Activated gamma-delta T cell treated with anti-CD3 and anti-CD28 coated beads, Interleukin-2, amount 50 U/mL, for 16 hours (primary cell): ENCODE data around the gene FAM168B.
"Not testable (repeated sequence)": the region's sequence is repeated elsewhere in the genome, so short reads cannot be mapped to it uniquely, and the experiment has no call there.

Source experiments
- DNase-seq: peaks from one replicate; pipeline ENCODE4 v3.0.0-alpha.2; 2020; ENCODE audit warnings: low read depth

Gene FAM168B, protein sequence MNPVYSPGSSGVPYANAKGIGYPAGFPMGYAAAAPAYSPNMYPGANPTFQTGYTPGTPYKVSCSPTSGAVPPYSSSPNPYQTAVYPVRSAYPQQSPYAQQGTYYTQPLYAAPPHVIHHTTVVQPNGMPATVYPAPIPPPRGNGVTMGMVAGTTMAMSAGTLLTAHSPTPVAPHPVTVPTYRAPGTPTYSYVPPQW

DNA sequence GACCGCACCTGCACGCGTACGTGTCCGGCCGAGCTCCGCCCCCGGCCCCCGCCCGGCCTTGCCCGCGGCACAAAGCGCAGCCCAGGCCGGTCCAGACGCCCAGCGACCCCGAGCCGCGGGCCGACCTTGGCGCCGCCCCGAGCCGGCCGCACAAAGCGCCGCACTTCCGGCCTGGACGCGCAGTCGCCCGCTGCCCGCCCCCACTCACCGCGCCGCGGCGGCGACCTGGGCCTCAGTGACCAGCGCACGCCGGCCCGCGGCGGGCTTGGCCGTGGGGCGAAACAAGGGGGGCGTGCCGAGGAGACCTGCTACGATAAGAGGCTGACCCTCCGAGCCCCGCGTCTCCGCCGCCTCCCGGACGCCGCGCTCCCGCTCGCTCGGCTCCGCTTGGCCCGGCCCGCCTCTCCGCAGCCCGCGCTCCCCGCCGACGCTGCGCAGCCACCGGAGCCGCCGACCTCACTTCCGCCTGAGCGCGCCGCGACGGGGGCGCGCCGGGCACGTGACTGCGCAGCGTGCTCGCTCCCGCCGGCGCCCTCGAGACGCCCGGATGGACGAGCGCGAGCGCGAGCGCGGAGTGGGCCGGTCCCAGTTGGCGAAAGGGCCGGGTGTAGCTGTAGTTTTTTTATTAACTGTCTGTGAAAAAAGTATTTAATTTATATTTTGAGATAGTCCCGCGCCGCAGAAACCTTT lies at the start of gene FAM168B:
FAM168B (minus strand) TSS at position 455 of the 690 bp plus-strand sequence. CDS start 10,814 bp downstream, outside the sequence.
- DNase-seq, result peak; percentile 79

- DNase-seq, result no peak
Observed at GRCh38 chr2:131142849-131143248, 49.6 kb upstream of the FAM168B start.

GRCh38 chr2:131140581-131140980 lies 47.3 kb upstream of the FAM168B start:
- DNase-seq, result no peak

DNA sequence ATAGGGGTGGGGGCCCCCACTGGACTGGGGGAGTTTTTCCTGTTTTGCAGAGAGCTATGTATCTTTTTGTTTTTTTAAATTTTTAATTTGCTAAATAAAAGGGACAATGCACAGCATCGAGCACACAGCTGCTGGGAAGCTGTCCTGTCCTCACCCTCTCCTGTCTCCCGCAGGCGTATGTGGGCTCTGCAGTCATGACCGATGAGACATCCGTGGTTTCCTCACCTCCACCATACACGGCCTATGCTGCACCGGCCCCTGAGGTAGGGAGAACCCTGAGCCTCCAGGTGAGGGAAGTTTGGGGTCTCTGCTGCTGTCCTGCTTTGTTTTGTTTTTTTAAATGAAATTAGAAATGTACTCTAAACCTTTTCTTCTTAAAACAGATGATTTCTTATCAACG lies 39.5 kb upstream of the FAM168B start:
- DNase-seq, result no peak

DNA sequence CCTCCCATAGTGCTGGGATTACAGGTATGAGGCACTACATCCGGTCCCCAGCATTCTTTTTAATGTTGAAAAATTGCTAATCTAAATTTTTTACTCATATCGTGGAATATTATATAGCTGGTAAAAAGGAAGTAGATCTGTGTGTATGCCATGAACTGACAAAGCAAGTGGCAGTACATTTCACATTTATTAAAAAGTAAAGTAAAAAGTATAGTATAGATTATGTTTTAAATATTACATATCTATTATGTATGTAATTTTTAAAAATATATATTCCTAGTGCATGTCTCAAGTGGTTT lies 37.0 kb upstream of the FAM168B start:
- DNase-seq, result no peak

DNA sequence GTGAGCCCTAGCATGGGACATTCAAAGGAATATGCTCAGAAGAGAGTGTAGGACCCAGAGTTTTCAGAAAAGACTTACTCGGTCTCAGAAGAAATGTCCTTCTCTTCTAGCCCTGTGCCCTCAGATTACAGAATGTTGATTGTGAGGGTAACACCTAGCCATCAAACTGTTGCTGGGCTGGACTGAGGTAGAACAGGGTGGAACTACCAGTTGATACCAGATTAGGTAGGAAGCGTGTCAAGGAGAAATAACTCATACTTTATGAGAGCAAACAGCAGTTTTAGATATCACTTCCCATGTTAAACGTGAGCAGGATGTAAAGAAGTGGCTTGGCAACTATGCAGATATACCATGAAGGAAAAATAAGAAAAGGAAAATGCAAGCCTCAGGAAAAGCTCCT lies 34.7 kb upstream of the FAM168B start:
- no peak for DNase-seq

DNA sequence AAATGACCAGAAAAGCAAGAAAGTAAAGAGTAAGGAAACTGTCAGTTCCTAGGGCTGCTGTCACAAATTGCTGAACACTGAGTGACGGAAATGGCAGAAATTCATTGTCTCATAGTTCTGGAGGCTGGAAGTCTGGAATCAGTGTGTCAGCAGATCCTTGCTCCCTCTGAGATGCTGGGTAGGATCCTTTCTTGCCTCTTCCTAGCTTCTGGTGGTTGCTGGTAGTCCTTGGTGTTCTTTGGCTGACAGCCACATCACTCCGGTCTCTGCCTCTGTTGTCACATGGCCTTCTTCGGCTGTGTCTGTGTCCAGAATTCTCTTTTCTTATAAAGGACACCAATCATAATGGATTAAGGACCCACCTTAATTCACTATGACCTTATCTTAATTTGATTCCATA lies 33.8 kb upstream of the FAM168B start:
- no peak for DNase-seq

DNA sequence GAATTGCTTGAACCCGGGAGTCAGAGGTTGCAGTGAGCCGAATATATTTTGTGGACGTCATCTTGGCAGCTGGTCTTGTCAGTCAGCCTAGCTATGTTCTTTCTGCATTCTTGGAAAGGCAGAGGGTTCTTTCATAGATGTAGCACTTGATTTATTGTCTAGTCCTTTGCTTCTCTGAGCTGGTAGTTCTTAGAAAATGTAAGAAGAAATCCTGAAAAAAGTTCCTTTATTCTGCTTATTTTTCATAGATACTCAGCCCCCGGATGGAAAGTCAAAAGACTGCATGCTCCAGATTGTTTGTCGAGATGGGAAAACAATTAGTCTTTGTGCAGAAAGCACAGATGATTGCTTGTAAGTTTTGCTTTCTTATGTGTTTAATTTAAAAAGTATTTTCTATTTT lies 33.2 kb upstream of the FAM168B start:
- DNase-seq, result no peak

GRCh38 chr2:131125195-131125757 lies 32.0 kb upstream of the FAM168B start:
- DNase-seq, result no peak

GRCh38 chr2:131123192-131123591 lies 29.9 kb upstream of the FAM168B start:
- no peak for DNase-seq

DNA sequence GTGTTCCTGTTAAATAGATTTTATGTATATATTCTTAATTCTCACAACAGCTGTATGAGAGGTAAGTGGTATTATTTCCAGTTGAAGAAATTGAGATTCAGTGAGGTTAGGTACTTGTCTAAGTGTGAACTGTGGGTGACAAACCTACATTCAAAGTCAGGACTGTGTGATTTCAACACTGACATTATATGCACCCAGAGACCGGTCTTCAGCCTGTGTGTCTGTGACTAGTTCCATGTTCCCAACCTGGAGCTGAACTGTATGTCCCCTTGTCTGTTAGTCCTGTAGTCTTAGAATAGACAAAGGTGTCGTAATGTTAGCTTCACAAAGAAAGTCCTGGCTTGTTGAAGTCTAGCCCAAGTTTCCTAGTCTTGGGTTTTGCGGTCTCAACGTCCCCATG lies 29.2 kb upstream of the FAM168B start:
- DNase-seq, result no peak

- DNase-seq, result no peak
Observed at GRCh38 chr2:131121464-131121863, 28.2 kb upstream of the FAM168B start.

DNA sequence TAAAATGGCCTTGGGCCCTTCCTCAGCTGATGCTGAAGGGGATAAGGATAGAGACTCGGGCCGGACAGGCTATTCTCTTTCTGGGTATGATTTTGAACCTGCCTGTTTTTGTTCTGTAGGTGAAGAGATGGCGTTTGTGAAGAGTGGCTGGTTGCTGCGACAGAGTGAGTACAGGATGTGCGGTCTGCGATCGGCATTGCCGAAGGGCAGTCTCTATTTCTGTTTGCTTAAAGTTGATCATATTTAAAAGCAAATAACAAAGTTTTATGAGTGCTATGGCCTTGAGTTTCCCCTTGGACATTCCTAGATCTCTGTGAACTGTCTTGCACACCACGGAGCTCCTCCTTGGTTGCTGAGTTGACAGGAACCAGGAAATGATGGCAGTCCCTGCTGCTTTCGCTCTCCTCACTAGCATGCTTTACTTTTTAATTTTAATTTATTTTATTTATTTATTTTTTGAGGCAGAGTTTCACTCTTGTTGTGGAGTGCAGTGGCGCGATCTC lies 27.6 kb upstream of the FAM168B start:
- DNase-seq, result no peak

DNA sequence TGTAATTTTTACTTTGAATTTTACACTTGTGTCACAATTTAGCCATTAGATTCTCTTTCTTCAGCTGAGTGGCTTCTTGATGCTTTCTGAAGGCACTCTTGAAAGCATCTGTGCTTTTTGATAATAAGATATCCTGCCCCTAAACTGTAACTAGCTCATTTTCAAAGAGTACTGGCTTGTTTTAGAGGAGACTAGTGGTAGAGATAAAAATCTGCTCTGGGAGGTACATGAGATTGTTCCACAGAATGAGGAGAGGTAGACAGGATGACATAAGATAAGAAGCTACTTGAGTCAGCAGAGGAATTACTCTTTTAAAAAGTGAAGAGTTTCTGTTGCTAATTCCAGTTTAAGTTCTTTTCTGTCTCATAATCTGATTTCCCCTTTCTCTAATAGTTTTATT lies 22.5 kb upstream of the FAM168B start:
- no peak for DNase-seq

DNA sequence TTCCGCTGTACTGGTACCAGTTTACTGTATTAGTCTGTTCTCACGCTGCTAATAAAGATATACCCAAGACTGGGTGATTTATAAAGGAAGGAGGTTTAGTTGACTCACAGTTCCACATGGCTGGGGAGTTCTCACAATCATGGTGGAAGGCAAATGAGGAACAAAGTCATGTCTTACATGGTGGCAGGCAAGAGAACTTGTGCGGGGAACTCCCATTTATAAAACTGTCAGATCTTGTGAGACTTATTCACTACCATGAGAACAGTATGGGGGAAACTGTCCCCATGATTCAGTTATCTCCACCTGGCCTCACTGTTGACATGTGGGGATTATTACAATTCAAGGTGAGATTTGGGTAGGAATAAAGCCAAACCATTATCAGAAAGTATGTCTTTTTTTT lies 21.7 kb upstream of the FAM168B start:
- not testable (repeated sequence) for DNase-seq

DNA sequence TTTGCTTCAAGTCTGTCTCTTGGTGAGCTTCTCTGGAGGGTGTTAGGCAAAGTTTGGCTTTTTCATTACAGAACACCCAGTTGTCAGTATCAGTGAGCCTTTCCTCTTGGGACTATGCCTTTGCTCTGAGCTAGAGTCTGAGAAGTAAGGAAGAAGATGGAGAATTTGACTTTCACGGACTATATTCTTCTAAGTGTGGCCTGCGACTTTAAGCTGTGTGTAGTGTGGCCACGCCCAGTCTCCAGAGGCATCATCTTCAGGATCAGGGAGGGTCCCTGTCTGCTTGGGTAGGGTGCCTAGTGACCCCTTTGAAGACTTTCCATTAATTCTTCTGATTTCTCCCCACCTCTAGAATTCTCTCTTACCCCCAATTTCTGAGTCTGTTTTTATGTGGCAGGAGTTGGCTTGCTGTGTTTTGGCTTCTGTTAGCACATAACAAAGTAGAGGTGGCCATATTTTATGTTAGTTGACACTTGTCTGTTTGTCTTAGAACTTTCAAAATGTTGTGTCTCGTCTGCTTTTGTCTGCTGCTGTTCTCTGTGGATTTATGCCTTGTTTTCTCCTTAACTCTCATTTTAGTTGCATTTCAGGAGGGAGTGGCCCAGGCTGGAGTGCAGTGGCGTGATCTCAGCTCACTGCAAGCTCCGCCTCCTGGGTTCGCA lies 20.4 kb upstream of the FAM168B start:
- no peak for DNase-seq

DNA sequence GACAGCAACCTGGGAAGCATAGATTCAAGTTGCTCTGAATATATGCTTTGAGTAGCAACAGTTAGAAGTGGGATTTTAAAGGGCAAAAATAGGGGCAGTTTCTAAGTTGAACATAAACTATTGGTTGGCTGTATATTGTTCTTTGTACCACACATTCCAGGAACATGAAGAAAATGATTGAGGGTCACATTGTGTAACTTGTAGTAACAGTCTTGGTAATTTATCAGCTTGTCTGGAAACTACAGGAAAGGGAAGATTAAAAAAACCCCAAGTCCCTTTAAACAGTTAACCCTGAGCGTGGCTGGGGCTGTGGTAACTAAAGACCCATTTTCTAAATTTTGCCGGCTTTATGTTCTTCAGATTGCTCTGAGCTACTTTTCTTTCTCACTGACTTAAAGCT lies 19.3 kb upstream of the FAM168B start:
- DNase-seq, result no peak

GRCh38 chr2:131105950-131106801 lies 12.9 kb upstream of the FAM168B start:
- DNase-seq, result peak; percentile 12

- peak; percentile 92 for DNase-seq
Observed at GRCh38 chr2:131105156-131105949, 12.1 kb upstream of the FAM168B start, which contains the start of gene PLEKHB2. PLEKHB2 (plus strand) TSS chr2:131105336; CDS start chr2:131120942, 15,606 bp downstream.

GRCh38 chr2:131104487-131105155 lies 11.4 kb upstream of the FAM168B start:
- peak; percentile 11 for DNase-seq

GRCh38 chr2:131103165-131103564 lies 9.9 kb upstream of the FAM168B start:
- DNase-seq, result no peak
